HepG2 (cell line): ENCODE measurements around the gene ARHGDIA. TPM values are rescaled to one million over a fixed set of nuclear protein-coding genes. Genes with fewer than 3 reads are reported as not detected.
A peak's percentile ranks its signal among the peaks of the same experiment; 100 is the strongest.

Source experiments
- KDM2A ChIP-seq: sonication (generic); formaldehyde crosslinking; IDR thresholded peaks from 2 replicates; pipeline ENCODE4 v1.4.0; 2020; ENCODE audit warnings: low read depth, missing genetic modification reagents, borderline replicate concordance
- LBX2 ChIP-seq: sonication (generic); formaldehyde crosslinking; IDR thresholded peaks from 2 replicates; pipeline ENCODE4 v1.5.0; 2020; ENCODE audit warnings: missing genetic modification reagents, mild to moderate bottlenecking, borderline replicate concordance
- NR2F1 ChIP-seq, 2 experiments: fragments of 450-650 bp in 1 of 2; formaldehyde crosslinking in 1 of 2; IDR thresholded peaks; 2 replicates each; pipeline versions ENCODE4 v1.5.0 to v1.6.1; 2016 to 2020; ENCODE audit warnings: mild to moderate bottlenecking in 1 of 2, missing compliant biosample characterization in 1 of 2, missing genetic modification reagents in 1 of 2, moderate library complexity in 1 of 2
- PHF21A ChIP-seq: sonication (generic); formaldehyde crosslinking; IDR thresholded peaks from 2 replicates; pipeline ENCODE4 v1.5.0; 2020; ENCODE audit warnings: mild to moderate bottlenecking, missing genetic modification reagents
- POLR2G ChIP-seq: fragments of 200-400 bp; formaldehyde crosslinking; IDR thresholded peaks from 2 replicates; pipeline ENCODE4 v1.6.1; 2018; ENCODE audit warnings: mild to moderate bottlenecking, low read depth, low read length, moderate library complexity
- THYN1 ChIP-seq: sonication (generic); formaldehyde crosslinking; IDR thresholded peaks from 2 replicates; pipeline ENCODE4 v1.8.1; 2023; ENCODE audit warnings: low read depth, mild to moderate bottlenecking, moderate library complexity, missing genetic modification reagents, borderline replicate concordance
- TP53 ChIP-seq: sonication (generic); formaldehyde crosslinking; conservative IDR thresholded peaks from 2 replicates; pipeline ENCODE4 v1.4.0; 2020; ENCODE audit warnings: missing genetic modification reagents
- YEATS2 ChIP-seq: sonication (generic); formaldehyde crosslinking; IDR thresholded peaks from 2 replicates; pipeline ENCODE4 v1.4.0; 2020; ENCODE audit warnings: missing genetic modification reagents, borderline replicate concordance
- YEATS4 ChIP-seq: sonication (generic); formaldehyde crosslinking; IDR thresholded peaks from 2 replicates; pipeline ENCODE4 v1.4.0; 2020; ENCODE audit warnings: missing genetic modification reagents, borderline replicate concordance
- ZBTB7A ChIP-seq: sonication (generic); formaldehyde crosslinking; IDR thresholded peaks from 2 replicates; pipeline ENCODE4 v1.8.0; 2022; ENCODE audit warnings: mild to moderate bottlenecking, missing genetic modification reagents
- ZBTB8A ChIP-seq: sonication (generic); formaldehyde crosslinking; IDR thresholded peaks from 2 replicates; pipeline ENCODE4 v1.4.0; 2020; ENCODE audit warnings: mild to moderate bottlenecking, low read depth, missing genetic modification reagents, borderline replicate concordance
- ZMAT5 ChIP-seq: sonication (generic); formaldehyde crosslinking; IDR thresholded peaks from 2 replicates; pipeline ENCODE4 v1.5.0; 2020; ENCODE audit warnings: mild to moderate bottlenecking, low read depth, missing genetic modification reagents, borderline replicate concordance
- polyA plus RNA-seq, 8 experiments: library from polyadenylated mRNA; depleted of rRNA in 3 of 8; stranded (reverse) in 7 of 8; unstranded in 1 of 8; fragments of >200 nt; fragmentation: Illumina TruSeq in 4 of 8; extraction: Trizol in 4 of 8; gene quantifications; 2 replicates each; pipeline versions ENCODE4 v1.2.1 to v1.2.3, GENCODE V29; 2011 to 2016; ENCODE audit warnings: low read depth in 4 of 8, missing spikeins in 1 of 8, mixed read lengths in 1 of 8; ENCODE audit not compliant: insufficient read depth in 1 of 8
- total RNA-seq, 5 experiments: library from RNA; depleted of rRNA; stranded (reverse); fragments of >200 nt; fragmentation: Illumina TruSeq; extraction: Trizol; gene quantifications; 2 replicates each; pipeline ENCODE4 v1.2.3, GENCODE V29; 2016; ENCODE audit warnings: low read depth in 1 of 5
- TF ChIP-seq, protein P1 (sequence below): IDR thresholded peaks from 2 replicates; pipeline ENCODE4 v1.6.1; 2016
- TF ChIP-seq, protein P2 (sequence below): IDR thresholded peaks from 2 replicates; pipeline ENCODE4 v1.6.1; 2016
- TF ChIP-seq, protein P3 (sequence below): IDR thresholded peaks from 2 replicates; pipeline ENCODE4 v1.6.1; 2016; ENCODE audit warnings: missing genetic modification reagents, missing compliant biosample characterization
- TF ChIP-seq, protein P4 (sequence below): sonication (generic); formaldehyde crosslinking; IDR thresholded peaks from 2 replicates; pipeline ENCODE4 v1.5.1; 2020; ENCODE audit warnings: mild to moderate bottlenecking, missing genetic modification reagents
- TF ChIP-seq, protein P5 (sequence below): sonication (generic); formaldehyde crosslinking; IDR thresholded peaks from 2 replicates; pipeline ENCODE4 v1.4.0; 2020; ENCODE audit warnings: missing genetic modification reagents

Gene ARHGDIA
- total and polyA plus RNA-seq, 2 of the 13 experiments (the other 11 are each of a cell fraction or from before 2014, with no cell fraction given), result 40.0 to 64.0 TPM

- TF ChIP-seq, protein P1, sequence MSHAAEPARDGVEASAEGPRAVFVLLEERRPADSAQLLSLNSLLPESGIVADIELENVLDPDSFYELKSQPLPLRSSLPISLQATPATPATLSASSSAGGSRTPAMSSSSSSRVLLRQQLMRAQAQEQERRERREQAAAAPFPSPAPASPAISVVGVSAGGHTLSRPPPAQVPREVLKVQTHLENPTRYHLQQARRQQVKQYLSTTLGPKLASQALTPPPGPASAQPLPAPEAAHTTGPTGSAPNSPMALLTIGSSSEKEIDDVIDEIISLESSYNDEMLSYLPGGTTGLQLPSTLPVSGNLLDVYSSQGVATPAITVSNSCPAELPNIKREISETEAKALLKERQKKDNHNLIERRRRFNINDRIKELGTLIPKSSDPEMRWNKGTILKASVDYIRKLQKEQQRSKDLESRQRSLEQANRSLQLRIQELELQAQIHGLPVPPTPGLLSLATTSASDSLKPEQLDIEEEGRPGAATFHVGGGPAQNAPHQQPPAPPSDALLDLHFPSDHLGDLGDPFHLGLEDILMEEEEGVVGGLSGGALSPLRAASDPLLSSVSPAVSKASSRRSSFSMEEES (CRISPR knock-in tag), result peak; percentile 55; the same call in 1 of the 2 replicates
- TF ChIP-seq ZMAT5 (CRISPR knock-in tag), result no peak
- TF ChIP-seq PHF21A (CRISPR knock-in tag), result peak; percentile 53; the same call in 1 of the 2 replicates
- TF ChIP-seq, protein P2, sequence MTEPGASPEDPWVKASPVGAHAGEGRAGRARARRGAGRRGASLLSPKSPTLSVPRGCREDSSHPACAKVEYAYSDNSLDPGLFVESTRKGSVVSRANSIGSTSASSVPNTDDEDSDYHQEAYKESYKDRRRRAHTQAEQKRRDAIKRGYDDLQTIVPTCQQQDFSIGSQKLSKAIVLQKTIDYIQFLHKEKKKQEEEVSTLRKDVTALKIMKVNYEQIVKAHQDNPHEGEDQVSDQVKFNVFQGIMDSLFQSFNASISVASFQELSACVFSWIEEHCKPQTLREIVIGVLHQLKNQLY (CRISPR knock-in tag), result 0 out of 2 replicates have a peak, but pooled peaks have one; percentile 39
- TF ChIP-seq POLR2G, result no peak; the same call in none of the 2 replicates
- no peak for TF ChIP-seq NR2F1 (CRISPR knock-in tag; IDR thresholded peaks at IDR 0.05)
- TF ChIP-seq, protein P3, sequence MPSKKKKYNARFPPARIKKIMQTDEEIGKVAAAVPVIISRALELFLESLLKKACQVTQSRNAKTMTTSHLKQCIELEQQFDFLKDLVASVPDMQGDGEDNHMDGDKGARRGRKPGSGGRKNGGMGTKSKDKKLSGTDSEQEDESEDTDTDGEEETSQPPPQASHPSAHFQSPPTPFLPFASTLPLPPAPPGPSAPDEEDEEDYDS (CRISPR knock-in tag), result 0 out of 2 replicates have a peak, but pooled peaks have one; percentile 20
- TF ChIP-seq, protein P4, sequence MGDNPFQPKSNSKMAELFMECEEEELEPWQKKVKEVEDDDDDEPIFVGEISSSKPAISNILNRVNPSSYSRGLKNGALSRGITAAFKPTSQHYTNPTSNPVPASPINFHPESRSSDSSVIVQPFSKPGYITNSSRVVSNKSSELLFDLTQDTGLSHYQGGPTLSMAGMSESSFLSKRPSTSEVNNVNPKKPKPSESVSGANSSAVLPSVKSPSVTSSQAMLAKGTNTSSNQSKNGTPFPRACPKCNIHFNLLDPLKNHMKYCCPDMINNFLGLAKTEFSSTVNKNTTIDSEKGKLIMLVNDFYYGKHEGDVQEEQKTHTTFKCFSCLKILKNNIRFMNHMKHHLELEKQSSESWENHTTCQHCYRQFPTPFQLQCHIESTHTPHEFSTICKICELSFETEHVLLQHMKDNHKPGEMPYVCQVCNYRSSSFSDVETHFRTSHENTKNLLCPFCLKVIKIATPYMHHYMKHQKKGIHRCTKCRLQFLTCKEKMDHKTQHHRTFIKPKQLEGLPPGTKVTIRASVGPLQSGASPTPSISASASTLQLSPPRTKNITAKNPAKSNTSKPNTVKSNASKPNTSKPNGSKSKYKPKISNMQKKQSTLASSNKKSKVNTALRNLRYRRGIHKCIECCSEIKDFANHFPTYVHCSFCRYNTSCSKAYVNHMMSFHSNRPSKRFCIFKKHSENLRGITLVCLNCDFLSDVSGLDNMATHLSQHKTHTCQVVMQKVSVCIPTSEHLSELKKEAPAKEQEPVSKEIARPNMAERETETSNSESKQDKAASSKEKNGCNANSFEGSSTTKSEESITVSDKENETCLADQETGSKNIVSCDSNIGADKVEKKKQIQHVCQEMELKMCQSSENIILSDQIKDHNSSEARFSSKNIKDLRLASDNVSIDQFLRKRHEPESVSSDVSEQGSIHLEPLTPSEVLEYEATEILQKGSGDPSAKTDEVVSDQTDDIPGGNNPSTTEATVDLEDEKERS (CRISPR knock-in tag), result no peak
- TF ChIP-seq KDM2A (CRISPR knock-in tag), result peak; percentile 50; the same call in 1 of the 2 replicates
- 0 out of 2 replicates have a peak, but pooled peaks have one; percentile 8 for TF ChIP-seq ZBTB7A (CRISPR knock-in tag)
- no peak for TF ChIP-seq ZBTB8A (CRISPR knock-in tag)
- peak; percentile 70; the same call in 1 of the 2 replicates for TF ChIP-seq YEATS2 (CRISPR knock-in tag)
- peak; percentile 32; the same call in 1 of the 2 replicates for TF ChIP-seq YEATS4
- TF ChIP-seq LBX2 (CRISPR knock-in tag), result no peak
- no peak for TF ChIP-seq THYN1 (CRISPR knock-in tag)
- no peak for TF ChIP-seq TP53 (CRISPR knock-in tag)
- TF ChIP-seq, protein P5, sequence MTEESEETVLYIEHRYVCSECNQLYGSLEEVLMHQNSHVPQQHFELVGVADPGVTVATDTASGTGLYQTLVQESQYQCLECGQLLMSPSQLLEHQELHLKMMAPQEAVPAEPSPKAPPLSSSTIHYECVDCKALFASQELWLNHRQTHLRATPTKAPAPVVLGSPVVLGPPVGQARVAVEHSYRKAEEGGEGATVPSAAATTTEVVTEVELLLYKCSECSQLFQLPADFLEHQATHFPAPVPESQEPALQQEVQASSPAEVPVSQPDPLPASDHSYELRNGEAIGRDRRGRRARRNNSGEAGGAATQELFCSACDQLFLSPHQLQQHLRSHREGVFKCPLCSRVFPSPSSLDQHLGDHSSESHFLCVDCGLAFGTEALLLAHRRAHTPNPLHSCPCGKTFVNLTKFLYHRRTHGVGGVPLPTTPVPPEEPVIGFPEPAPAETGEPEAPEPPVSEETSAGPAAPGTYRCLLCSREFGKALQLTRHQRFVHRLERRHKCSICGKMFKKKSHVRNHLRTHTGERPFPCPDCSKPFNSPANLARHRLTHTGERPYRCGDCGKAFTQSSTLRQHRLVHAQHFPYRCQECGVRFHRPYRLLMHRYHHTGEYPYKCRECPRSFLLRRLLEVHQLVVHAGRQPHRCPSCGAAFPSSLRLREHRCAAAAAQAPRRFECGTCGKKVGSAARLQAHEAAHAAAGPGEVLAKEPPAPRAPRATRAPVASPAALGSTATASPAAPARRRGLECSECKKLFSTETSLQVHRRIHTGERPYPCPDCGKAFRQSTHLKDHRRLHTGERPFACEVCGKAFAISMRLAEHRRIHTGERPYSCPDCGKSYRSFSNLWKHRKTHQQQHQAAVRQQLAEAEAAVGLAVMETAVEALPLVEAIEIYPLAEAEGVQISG (CRISPR knock-in tag), result peak; percentile 62
Measured at GRCh38 chr17:81821603-81822311, 49.4 kb downstream of the ARHGDIA start (continued).
